ENCODE data around the gene KRT38.

GRCh38 chr17:41480581-41480980 is 39.8 kb upstream of the KRT38 start:
- TF ChIP-seq CTCF (IDR thresholded peaks at IDR 0.05; ENCODE audit: insufficient read depth, low read depth, low read length) (no peak), EZH2 (IDR thresholded peaks at IDR 0.05; ENCODE audit: insufficient read depth, low read length) (no peak)
